ENCODE measurements around the gene UBTF. TPM values are rescaled to one million over a fixed set of nuclear protein-coding genes. Genes with fewer than 3 reads are reported as not detected.

Gene UBTF
- total and polyA plus RNA-seq, 9 of the 15 experiments (the other 6 are each of a cell fraction or from before 2014, with no cell fraction given) = 1.2 to 113 (median 83.6) TPM

GRCh38 chr17:44199553-44200477, 19.7 kb downstream of the UBTF start, which contains the start of gene ATXN7L3 (continued):
- TF ChIP-seq SP1 (CRISPR knock-in tag; IDR thresholded peaks at IDR 0.05) (peak; percentile 58; the same call in 1 of the 2 replicates), MBD1 (CRISPR knock-in tag; IDR thresholded peaks at IDR 0.05) (no peak), ILF3 (IDR thresholded peaks at IDR 0.05; ENCODE audit: borderline replicate concordance) (no peak), E2F8 (IDR thresholded peaks at IDR 0.05; ENCODE audit: low read depth, partially characterized antibody) (no peak), ZBTB2 (IDR thresholded peaks at IDR 0.05) (no peak), GABPA (tag; conservative IDR thresholded peaks at IDR 0.05; ENCODE audit: low read depth) (peak; percentile 92), MBD2 (IDR thresholded peaks at IDR 0.05; ENCODE audit: borderline replicate concordance, low read depth) (peak; percentile 90), BHLHE40 (IDR thresholded peaks at IDR 0.05; ENCODE audit: low read length) (0 out of 2 replicates have a peak, but pooled peaks have one; percentile 9), E2F3 (CRISPR knock-in tag; IDR thresholded peaks at IDR 0.05) (no peak), TAF1 (IDR thresholded peaks at IDR 0.05; ENCODE audit: control insufficient read depth, extremely low read depth, insufficient read depth, low read length, severe bottlenecking) (peak; percentile 49), CCNT2 (IDR thresholded peaks at IDR 0.05; ENCODE audit: borderline replicate concordance, extremely low read depth, insufficient read length, low read depth, low read length) (peak; percentile 54), MYC (IDR thresholded peaks at IDR 0.05; ENCODE audit: low read depth, low read length) (peak; percentile 78), MYC (CRISPR knock-in tag; IDR thresholded peaks at IDR 0.05; ENCODE audit: borderline replicate concordance, low read depth) (no peak), UBTF (IDR thresholded peaks at IDR 0.05; ENCODE audit: borderline replicate concordance in 1 of 2, low read depth in 2 of 2, low read length in 2 of 2) (0 out of 4 replicates have a peak, but pooled peaks of 1 of the 2 experiments have one; percentile 17), ZNF274 (IDR thresholded peaks at IDR 0.05; ENCODE audit: borderline replicate concordance, low read depth, low read length) (no peak)

Data from K562 (cell line).